Measurements from ENCODE around the gene ACTRT2. TPM values are rescaled to one million over a fixed set of nuclear protein-coding genes. Genes with fewer than 3 reads are reported as not detected.
A peak's percentile ranks its signal among the peaks of the same experiment; 100 is the strongest.

ACTRT2 gene
- total RNA-seq = not detected

GRCh38 chr1:3021233-3021671 lies at the start of gene ACTRT2:
TSS of gene ACTRT2 (plus strand) at chr1:3021467. CDS start at chr1:3021687, 220 bp downstream.
- DNase-seq (ENCODE audit: low spot score in 2 of 2) (no peak), FAIRE-seq (no peak)

GRCh38 chr1:2971609-2972008 lies 49.7 kb upstream of the ACTRT2 start:
- DNase-seq (ENCODE audit: low spot score in 2 of 2) (no peak), FAIRE-seq (no peak)

GRCh38 chr1:2972011-2972878 lies 49.0 kb upstream of the ACTRT2 start:
- no peak for DNase-seq (ENCODE audit: low spot score in 2 of 2)

GRCh38 chr1:2972879-2973575 lies 48.2 kb upstream of the ACTRT2 start:
- no peak for DNase-seq (ENCODE audit: low spot score in 2 of 2)
- FAIRE-seq = no peak

More at GRCh38 chr1:2972011-2972878, 49.0 kb upstream of the ACTRT2 start:
- FAIRE-seq = no peak

GRCh38 chr1:2973601-2974593 lies 47.4 kb upstream of the ACTRT2 start:
- no peak for DNase-seq (ENCODE audit: low spot score in 2 of 2)
- FAIRE-seq = no peak

- DNase-seq (ENCODE audit: low spot score in 2 of 2) (no peak), FAIRE-seq (no peak)
These were observed 46.5 kb upstream of the ACTRT2 start for GRCh38 chr1:2974701-2975301.

GRCh38 chr1:2975466-2976179 lies 45.6 kb upstream of the ACTRT2 start:
- no peak for DNase-seq (ENCODE audit: low spot score in 2 of 2)

GRCh38 chr1:2976180-2976562 lies 45.1 kb upstream of the ACTRT2 start:
- no peak for FAIRE-seq
- no peak for DNase-seq (ENCODE audit: low spot score in 2 of 2)

More at GRCh38 chr1:2975466-2976179, 45.6 kb upstream of the ACTRT2 start:
- no peak for FAIRE-seq

- no peak for FAIRE-seq
- no peak for DNase-seq (ENCODE audit: low spot score in 2 of 2)
These were observed 43.2 kb upstream of the ACTRT2 start for GRCh38 chr1:2977886-2978611.

GRCh38 chr1:2978691-2979190 lies 42.5 kb upstream of the ACTRT2 start:
- no peak for FAIRE-seq

GRCh38 chr1:2979191-2980072 lies 41.8 kb upstream of the ACTRT2 start:
- DNase-seq (ENCODE audit: low spot score in 2 of 2) (no peak), FAIRE-seq (no peak)

More at GRCh38 chr1:2978691-2979190, 42.5 kb upstream of the ACTRT2 start:
- DNase-seq (ENCODE audit: low spot score in 2 of 2) = no peak

GRCh38 chr1:2980073-2980791 lies 41.0 kb upstream of the ACTRT2 start:
- DNase-seq (ENCODE audit: low spot score in 2 of 2) (no peak), FAIRE-seq (no peak)

- no peak for FAIRE-seq
- no peak for DNase-seq (ENCODE audit: low spot score in 2 of 2)
These were observed 40.4 kb upstream of the ACTRT2 start for GRCh38 chr1:2980849-2981248.

- FAIRE-seq (no peak), DNase-seq (ENCODE audit: low spot score in 2 of 2) (no peak)
These were observed 39.9 kb upstream of the ACTRT2 start for GRCh38 chr1:2981388-2981787.

- DNase-seq (ENCODE audit: low spot score in 2 of 2) (no peak), FAIRE-seq (no peak)
These were observed 39.2 kb upstream of the ACTRT2 start for GRCh38 chr1:2981981-2982614.

- FAIRE-seq = no peak
- DNase-seq (ENCODE audit: low spot score in 2 of 2) = peak in 1 of 2 donors; percentile 57
These were observed 38.5 kb upstream of the ACTRT2 start for GRCh38 chr1:2982615-2983318.
